GM20431 (cell line): ENCODE data around the gene ADAMTS6.
"Not testable (repeated sequence)": the region's sequence is repeated elsewhere in the genome, so short reads cannot be mapped to it uniquely, and the experiment has no call there.

Source experiments
- in situ Hi-C: fragments of 300-500 bp; cut with MseI, MboI; formaldehyde crosslinking; loops from one replicate; pipeline ENCODE4 v1.15.0; 2020; ENCODE audit warnings: low sequenced_read_pairs; ENCODE audit not compliant: unreplicated experiment

The ADAMTS6 gene

GRCh38 chr5:65383859-65384258 is 97.9 kb downstream of the ADAMTS6 start:
- in situ Hi-C loops, result no loop called here

GRCh38 chr5:65382582-65382981 is 99.1 kb downstream of the ADAMTS6 start:
- in situ Hi-C loops, result no loop called here

- in situ Hi-C loops, result not testable (repeated sequence)
These were observed 111.2 kb downstream of the ADAMTS6 start for GRCh38 chr5:65370505-65370904.

DNA sequence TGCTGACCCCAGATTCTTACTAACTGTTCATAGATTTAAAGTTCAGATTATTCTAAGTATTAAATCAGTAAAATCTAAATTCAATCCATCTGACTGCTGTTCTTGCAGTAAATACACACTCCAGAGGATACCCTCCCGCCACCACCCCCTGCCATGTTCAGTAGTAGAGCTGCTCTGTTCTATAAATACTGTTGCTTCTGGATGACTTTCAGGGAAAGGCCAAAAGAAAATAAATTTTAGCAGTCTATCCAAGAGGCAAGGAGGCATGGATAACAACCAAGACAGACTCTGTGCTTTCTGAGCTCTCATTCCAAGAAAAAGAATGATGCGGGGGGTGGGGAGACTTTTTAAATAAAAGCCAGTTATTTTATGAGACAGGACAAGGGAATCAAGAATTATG is 115.1 kb downstream of the ADAMTS6 start:
- in situ Hi-C loops, result no loop called here

DNA sequence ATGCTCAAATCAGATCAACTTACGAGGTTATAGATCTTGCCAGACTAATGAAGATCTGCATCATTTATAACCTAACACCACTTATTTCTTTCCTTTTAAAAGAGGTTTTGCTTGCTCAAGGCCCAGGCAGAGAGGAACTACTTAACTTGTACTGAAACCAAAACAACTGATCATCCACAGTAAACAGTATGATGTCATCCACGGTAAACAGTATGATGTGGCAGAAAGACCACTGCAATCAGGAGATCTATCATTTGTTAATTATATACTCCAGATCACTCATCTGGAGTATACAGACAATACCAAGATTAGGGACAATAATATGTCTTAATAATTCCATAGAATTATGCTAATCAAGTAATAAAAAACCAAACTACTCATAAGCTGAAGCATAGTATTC is 116.8 kb downstream of the ADAMTS6 start:
- in situ Hi-C loops, result no loop called here

DNA sequence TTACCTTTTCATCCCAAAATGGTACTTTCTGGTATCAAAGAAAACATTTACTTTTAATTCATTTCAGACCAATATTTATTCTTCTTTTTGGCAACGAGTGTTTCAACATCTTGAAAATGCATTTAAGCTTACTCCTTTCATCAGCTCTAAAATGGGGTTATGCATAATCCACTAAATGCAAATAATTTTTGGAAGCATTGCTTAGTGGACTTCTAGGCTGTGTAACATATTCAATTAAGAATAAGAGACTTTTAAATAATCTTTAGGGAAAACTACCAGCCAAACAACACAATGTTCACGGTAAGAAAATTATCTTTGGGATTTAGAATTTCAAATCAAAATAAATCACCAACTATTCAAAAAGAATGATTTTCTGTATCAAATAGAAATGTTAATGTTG is 118.2 kb downstream of the ADAMTS6 start:
- in situ Hi-C loops, result no loop called here

GRCh38 chr5:65359981-65360380 is 121.7 kb downstream of the ADAMTS6 start:
- in situ Hi-C loops, result no loop called here

DNA sequence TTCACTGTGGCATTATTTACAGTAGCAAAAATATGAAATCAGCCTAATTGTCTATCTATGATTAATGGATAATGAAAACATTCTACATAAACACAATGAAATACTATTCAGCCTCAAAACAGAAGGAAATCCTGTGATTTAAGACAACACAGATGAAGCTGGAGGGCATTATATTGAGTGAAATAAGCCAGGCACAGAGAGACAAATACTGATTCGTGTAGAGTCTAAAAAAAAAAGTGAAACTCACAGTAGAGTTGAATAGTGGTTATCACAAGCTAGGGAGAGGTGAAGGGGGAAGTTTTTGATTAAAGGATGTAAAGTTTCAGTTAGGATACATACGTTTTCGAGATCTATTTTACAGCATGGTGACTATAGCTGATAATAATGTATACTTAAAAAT is 122.2 kb downstream of the ADAMTS6 start:
- in situ Hi-C loops, result no loop called here

GRCh38 chr5:65356274-65356673 is 125.4 kb downstream of the ADAMTS6 start:
- in situ Hi-C loops, result no loop called here

DNA sequence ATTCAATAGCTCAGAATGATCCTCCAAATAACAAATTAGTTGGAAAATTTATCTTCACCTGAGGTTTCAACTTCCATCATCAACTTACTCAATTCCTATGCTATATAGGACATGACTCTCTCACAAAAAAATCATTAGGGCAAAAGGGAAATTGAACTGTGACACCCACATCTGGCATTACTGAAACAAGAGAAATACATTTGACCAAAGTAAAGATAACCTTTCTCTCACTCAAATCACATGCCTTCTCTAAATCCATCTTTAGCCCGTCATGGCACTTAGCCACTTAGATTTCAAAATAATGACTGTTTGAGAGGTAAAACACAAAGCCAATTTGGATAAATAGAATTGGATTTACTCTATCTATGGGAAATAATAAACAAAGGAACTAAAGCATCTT is 126.4 kb downstream of the ADAMTS6 start:
- in situ Hi-C loops, result no loop called here

DNA sequence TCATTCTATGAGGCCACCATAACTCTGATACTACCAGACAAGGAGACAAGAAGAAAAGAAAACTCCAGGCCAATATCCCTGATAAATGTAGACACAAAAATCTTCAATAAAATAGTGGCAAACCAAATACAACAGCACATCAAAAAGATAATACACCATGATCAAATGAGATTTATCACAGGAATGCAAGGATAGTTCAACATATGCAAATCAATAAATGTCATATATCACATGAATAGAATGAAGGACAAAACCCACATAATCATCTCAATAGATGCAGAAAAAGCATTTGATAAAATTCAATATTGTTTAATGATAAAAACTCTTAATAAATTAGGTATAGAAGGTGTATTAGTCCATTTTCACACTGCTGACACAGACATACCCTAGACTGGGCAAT is 139.9 kb downstream of the ADAMTS6 start:
- in situ Hi-C loops, result no loop called here

DNA sequence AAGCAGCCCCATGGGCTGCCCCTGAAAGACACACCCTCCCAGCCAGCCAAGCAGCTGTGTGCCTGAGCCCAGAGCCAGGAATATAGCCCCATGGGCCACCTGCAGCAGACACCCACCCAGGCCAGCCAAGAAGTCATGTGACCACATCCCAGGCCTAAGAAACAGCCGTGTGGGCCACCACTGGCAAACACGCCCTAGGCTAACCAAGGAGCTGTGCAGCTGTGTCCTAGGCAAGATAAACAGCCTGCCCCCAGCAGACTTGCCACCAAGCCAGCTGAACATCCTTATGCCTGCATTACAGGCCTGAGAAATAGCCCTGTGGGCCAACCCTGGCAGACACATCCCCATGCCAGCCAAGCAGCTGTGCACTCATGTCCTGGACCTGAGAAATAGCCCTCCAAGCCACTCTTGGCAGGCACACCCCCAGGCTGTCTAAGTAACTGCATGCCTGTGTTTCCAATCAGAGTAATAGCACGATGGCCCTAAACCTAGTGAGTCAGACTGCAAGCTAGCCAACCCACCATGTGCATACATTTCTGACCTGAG is 143.0 kb downstream of the ADAMTS6 start:
- in situ Hi-C loops, result no loop called here

GRCh38 chr5:65334077-65334476 is 147.6 kb downstream of the ADAMTS6 start:
- in situ Hi-C loops, result no loop called here

- in situ Hi-C loops, result no loop called here
These were observed 149.1 kb downstream of the ADAMTS6 start for GRCh38 chr5:65332591-65332990.

DNA sequence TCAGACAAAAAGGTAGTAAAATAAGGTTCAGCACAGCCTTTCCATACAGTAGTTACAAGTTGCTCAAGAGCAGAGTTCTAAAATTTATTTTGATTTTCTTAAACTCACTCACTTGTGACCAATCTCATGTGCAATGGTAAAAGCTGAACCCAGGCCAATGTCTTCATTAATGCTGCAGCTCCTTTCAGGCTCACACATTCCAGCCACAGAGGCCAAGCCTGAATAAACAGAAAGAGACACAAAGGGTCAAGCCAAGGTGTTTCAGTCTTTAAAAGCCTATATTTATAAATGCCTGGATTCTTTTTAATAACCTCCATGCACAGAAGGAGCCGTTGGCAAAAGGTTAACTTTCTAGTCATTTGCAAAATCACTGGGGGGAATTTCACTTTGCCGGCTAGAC is 152.5 kb downstream of the ADAMTS6 start:
- in situ Hi-C loops, result no loop called here

- in situ Hi-C loops, result no loop called here
These were observed 154.1 kb downstream of the ADAMTS6 start for GRCh38 chr5:65327582-65327981.

- in situ Hi-C loops, result no loop called here
These were observed 154.8 kb downstream of the ADAMTS6 start for GRCh38 chr5:65326922-65327321.

GRCh38 chr5:65324226-65324625 is 157.5 kb downstream of the ADAMTS6 start:
- in situ Hi-C loops, result no loop called here

GRCh38 chr5:65320704-65321103 is 161.0 kb downstream of the ADAMTS6 start:
- in situ Hi-C loops, result not testable (repeated sequence)

DNA sequence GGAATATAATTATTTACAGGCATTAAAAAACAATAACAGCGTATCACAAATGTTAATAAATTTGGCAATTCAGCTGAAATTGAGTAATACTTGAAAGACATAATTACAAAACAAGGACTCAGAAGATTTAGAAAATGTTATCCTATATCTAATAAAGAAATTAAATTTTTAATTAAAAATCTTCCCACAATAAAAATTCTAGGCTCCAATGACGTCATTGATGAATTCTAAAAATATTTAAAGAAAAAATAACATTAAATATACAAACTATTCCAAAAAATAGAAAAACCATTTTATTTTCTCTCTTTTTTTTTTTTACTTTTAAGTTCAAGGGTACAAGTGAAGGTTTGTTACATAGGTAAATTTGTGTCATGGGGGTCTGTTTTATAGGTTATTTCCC is 161.5 kb downstream of the ADAMTS6 start:
- in situ Hi-C loops, result no loop called here

- in situ Hi-C loops, result no loop called here
These were observed 173.8 kb downstream of the ADAMTS6 start for GRCh38 chr5:65307931-65308330.

- in situ Hi-C loops, result no loop called here
These were observed 174.6 kb downstream of the ADAMTS6 start for GRCh38 chr5:65307088-65307487.

- in situ Hi-C loops, result no loop called here
These were observed 175.8 kb downstream of the ADAMTS6 start for GRCh38 chr5:65305913-65306312.
